ENCODE data around the gene RFX4.

The RFX4 gene
- 0 reads per million in 4 experiments for total RNA-seq

DNA sequence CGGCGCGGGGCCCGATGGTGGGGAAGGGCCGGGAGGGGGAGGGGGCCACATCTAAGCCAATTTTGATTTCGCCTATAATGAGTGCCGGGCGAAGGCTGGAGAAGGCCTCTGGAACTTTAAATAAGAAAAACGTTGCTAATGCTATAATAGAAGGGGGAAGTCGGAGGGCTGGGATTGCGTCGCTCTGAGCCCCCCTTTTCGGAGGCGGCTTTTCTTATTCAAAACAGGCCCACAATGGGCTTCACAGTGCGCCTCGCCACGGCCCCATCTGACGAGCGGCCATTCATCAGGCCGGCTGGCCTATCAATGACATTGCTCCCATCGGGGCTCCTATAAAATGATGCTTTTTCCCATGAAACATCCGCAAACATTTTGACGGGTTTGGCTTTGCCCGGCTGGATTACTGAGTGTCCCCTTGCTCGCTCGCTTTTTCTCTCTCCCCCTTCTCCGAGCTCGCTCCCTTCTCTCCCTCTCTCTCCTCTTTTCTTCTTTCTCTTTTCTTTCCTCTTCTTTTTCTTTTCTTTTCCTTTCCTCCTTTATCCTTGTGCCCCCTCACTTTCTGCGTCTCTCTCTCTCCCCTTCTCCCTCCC, at the start of gene RFX4:
TSS of gene RFX4 (plus strand) at position 364 of the 590 bp plus-strand sequence. CDS start 317 bp downstream, outside the sequence.
- DNase-seq, result no peak

DNA sequence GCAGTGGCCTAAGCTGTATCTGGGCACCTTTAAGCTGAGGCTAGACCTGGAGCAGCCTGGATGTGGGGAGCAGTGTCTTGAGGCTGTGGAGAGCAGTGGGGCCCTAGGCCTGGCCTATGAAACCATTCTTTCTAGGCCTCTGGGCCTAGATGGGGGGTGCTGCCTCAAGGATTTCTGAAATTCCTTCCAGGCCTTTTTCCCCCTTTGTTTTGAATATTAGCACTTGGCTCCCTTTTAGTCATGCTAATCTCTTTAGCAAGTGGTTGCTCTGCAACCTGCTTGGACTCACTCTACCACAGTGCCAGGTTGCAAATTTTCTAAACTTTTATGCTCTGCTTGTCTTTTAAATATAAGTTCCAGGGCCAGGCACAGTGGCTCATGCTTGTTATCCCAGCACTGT, 41.6 kb upstream of the RFX4 start:
- no peak for DNase-seq

DNA sequence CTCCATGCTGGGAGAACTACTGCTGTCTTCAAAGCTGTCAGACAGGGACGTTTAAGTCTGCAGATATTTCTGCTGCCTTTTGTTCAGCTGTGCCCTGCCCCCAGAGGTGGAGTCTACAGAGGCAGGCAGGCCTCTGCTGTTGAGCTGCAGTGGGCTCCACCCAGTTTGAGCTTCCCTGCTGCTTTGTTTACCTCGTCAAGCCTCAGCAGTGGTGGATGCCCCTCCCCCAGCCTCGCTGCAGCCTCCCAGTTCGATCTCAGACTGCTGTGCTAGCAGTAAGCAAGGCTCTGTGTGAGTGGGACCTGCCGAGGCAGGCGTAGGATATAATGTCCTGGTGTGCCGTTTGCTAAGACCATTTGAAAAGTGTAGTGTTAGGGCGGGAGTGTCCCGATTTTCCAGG, 31.4 kb upstream of the RFX4 start:
- DNase-seq, result no peak

DNA sequence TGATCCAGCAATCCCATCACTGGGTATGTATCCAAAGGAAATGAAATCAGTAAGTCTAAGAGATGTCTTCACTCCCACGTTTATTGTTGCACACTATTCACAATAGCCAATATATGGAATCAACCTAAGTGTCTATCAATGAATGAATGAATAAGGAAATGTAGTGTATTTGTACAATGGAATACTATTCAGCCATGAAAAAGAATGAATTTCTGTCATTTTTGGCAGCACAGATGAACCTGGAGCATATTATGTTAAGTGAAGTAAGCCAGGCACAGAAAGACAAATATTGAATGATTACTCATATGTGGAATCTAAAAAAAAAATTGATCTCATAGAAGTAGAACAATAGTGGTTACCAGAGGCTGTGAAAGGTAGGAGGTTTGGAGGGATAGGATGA, 30.6 kb upstream of the RFX4 start:
- no peak for DNase-seq

DNA sequence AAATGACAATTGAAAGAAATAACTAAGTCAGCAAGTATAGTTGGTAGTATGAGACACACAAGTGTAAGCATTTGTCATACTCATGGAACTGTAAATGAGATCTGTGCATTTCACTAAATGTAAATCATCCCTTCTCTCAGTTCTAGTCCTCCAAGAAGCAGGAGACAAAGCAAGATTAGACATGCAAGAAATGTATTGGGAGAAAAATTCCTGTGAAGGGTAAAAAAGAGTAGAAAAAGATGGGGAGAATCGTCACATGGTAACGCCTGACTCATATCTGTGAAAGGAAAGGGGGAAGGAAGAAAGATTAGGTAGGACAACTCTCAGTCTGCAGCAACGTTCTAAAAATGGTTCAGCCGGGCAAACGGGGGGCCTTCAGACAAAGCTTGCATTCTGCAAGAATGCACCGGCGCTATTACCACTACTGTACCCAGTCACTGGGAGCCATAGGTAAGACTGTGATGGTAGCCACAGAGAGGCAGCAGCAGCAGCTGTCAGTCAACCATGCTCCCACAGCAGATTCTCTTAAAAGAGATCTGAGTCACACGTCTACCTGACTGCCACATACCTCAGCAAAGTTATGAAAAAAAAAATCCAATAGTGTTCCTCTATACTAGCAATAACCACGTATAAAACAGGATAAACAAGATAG, 18.0 kb upstream of the RFX4 start:
- no peak for DNase-seq

DNA sequence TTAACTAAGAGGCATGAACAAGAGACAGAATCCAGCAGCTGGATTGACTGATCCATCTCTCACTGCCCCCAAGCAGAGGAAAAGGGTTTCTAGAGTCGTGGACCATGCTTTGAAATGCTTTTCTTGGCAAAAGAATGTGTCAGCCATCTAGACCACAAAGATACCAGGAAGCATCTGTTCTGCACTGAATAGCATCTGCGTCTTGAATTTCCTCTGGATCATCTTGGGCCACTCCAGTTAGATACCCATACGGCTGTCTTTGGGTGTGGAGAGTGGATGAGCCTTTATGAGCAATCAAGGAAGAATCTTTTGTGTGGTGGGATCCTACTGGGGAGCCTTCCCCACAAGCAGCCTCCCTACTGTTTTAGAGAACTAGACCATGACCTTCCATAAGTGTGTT, 16.0 kb upstream of the RFX4 start:
- no peak for DNase-seq

DNA sequence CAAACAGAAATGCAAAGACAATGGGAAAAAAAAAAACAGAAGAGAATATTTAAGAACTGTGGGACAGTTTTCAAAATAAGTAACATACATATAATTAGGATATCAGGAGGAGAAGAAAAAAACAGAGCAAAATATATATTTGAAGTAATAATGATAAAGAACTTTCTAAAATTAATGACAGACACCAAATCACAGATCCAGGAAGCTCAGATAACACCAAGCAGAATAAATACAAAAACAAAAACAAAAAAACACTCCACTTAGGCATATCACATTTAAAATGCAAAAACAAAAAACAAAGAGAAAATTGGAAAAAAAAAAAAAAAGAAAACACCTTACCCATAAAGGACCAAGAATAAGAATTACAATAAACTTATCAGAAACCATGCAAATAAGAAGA, 9.6 kb upstream of the RFX4 start:
- no peak for DNase-seq

DNA sequence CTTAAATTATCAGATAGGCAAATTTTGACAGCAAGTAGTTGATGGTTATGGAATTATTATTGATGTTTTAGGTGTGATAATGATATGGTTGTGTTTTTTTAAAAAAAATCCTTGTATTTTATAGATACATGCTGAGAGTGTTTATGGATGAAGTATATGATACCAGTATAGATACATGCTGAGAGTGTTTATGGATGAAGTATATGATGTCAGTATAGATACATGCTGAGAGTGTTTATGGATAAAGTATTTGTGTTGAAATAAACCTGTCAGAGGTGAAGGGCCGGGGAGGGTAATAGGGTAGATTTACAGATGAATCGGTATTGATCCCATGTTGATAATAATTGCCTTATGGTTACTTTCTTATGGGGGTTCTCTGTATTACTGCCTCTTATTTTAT, 6.0 kb upstream of the RFX4 start:
- DNase-seq, result no peak

DNA sequence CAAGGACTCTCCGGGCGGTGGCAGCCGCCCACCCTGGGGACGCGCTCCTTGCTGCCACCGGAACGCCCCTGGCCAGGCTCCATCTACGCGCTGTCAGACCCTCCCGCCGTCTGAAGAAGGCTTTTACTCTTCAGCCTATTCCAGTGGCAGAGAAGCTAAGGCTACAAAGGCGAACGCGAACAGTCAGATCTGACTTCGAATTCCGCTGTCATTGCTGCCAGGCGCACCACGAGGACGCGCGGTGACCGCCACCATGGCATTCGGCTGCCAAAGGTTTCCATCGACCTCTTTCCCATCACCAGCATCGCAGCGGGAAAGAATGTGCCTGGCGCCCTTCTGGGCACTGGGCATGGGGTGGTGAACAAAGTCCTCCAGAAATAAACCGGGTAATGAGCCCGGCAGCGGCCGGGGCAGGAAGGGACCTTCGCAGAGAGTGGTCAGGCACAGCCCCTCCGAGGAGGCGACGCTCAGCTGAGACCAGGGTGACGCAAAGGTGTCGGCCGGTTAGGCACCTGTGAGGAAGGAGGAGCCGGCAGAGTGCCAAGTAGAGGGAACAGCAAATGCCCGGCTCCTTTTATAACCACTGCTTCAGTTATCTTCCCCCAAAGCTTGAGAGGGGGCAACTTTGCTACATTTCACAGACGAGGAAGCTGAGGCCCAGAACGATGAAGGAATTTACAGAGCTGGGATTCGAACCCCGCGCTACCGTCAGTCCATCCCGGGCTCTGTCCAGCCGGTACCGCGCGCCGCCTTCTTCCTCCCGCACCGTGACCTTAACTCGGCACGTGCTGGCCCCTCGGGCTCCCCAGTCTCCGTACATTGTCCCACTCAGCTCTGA, 1.9 kb upstream of the RFX4 start:
- DNase-seq, result no peak

DNA sequence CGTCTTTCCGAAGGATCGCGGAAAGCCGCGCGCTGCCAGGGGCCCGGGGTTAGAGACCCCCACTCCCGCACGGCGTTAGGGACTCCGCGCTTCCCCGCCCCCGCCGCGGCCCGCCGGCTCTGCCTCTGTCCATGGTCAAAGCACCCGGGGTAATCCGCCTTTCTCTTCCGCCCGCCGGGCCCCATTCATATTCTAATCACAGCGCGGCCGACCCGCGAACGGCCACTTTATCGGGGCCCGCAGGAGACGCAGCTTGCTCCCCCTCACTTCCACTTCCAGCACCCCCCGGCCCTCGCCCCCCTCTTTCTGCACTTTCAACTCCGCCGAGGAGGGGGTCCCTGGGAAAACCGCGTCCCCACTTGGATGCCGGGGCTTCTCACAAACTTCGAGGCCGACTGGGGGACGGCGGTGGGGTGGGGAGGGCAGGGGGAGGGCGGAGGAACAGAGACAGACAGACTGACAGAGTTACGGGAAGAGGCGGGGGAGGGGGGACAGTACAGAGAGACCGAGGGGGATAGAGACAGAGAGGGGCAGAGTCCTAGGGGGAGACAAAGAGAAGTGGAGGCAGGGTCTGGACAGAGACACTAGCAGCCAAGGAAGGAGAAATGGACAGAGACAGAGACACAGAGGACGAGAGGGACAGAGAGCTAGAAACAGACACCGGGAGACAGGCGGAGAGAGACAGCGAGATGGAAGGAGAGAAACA, 1.1 kb upstream of the RFX4 start:
- no peak for DNase-seq

DNA sequence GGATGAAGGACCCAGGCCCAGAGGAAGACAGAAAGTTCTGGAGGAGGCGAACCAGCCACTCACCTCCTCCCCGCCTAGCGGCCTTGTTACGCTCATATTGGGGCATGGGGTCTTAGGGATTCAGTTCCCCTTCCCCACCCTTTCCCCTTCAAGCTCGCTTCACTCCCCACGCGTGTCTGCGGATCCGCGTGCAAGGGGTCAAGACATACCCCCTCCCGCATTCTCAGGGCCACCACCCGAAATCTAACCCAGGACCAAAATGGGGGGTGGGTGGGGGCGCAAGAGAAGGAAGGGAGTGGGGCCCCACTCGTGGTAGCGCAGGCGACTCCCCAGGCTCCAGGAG, 584 bp upstream of the RFX4 start:
- DNase-seq, result no peak

DNA sequence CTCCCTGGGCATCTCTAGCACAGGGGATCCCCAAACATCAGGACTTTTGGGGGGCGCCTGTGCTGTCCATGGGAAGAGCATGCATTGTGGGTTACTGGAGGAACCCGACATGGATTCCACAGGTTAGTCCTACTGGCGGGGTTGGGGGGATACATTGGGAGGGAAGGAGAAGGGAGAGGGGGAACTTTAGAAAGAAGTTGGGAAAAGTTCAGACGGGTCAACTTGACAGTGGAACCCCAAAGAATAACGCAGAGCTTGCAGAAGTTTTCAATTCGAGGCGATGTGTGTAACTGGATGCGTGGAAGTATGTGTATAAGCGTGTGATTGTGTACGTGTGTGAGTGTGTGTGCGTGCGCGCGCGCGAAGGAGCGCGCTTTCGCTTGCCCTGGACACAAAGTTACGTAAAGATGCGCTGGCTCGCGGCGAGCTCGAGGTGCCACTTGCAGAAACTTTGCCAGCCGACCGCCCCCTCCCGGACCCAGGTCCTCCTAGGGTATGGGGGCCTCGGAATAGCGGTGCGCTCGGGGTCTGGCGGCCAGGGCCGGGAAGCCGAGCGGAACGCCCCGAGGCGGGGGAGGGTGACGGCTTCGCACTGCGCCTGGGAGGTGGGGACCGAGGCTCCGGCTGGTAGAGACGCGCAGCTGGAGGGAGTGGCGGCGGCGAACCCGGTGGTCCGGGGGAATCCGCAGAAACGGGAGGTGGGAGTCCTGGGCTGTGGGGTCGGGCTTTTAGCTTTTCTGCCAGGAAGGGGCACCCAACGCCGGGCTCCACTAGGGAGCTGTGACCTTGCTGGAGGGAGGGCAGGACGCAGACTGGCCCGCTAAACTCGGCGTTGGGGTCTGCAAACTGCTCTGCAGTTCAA, 669 bp downstream of the RFX4 start:
- DNase-seq, result no peak

DNA sequence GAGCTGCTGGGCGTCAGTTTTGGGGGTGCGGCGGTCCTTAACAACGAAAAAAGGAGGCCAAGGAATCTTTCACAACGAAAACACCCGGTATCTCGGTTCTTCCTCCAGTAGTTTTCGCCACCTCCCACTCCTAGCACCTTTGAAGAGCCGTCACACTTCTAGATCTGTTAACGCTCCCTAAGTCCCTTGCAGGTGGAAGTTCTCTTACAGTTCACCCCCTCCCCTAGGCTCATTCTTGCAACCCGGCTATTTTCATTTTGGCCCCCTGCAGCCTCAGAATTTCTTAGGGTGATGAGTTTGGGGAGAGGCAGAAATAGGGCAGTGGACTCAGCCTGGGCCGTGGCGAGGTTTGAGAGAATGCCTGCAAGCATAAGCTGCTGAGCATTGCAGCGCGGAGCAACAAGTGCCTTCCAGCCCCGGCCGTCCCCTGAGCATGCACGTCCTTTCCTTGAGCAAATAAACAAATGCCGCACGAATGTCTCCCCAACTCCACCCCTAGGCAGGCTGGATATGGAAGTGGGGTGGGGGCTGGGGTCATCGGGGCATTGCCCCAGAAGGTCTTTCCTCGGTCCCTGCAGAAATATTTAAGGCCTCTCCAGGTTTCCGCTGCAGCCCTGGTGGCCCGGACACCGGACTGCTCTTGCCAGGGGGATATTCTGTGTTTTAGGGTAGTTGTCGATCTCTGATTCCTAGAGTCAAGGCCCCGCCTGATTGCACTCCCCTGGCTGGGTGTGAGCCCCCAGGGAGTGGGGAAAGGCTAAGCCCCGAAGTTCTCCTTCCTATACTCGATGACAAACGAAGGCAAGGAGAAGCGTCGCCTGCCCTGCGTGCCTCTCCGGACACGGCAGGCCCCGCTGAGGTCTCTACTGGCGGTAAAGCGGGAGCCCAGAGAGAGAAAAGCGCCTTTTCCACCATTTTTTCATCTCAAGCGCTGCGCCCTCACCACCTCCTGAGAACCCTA, 1.6 kb downstream of the RFX4 start:
- no peak for DNase-seq

DNA sequence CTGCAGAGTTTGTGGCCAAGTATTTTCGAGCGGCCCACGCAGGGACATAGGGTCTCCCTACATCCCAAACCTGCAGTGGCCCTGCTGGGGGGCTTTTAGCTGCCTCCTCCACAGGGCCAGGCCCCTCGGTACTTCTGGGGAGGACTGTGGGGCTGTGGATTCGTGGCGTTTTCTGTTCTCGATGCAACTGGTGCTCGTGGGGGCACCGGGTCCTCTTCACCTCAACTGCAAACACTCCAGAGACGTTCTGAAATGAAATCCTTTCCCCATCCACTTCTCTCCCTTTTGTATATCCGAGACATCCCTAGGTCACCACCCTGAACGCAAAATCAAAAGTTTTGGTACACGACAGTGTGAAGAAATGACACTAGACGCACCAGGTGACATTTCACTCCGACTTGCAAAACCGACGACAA, 2.3 kb downstream of the RFX4 start:
- no peak for DNase-seq

DNA sequence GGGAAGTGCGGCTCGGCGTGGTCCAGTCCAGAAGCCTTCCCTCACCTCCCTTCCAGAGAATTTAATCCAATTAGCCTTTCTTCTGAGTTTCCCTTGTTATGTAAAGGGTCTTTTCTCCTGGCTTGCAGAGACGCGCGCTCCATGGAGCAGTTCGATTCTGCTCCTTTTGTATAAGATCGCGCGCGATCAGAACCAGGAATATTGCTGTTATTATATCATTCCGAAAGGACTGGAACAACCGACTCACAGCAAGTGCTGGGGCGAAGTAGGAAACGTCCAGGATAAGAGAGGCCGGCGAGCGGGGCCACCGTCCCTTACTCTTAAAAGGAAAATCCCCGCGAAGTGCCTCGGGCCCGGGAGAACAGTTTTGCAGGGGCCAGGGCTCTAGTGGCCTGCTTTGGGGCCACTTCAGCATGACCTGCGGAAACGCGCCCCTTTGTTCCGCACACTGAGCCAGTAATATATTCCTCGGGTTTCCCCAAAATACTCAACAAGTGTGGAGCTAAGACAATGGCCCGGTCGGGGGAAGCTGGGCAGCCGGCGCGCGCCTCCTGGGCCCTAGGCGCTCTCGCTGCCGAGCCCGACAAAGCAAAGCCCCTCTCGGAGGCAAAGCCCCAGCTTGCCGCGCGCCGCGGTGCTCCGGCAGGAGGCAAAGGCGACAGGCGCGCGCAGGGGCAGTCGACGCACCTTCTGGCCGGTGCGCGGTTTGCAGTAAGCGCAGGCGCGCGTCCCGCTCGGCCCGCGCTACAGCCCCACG, 2.9 kb downstream of the RFX4 start:
- no peak for DNase-seq

DNA sequence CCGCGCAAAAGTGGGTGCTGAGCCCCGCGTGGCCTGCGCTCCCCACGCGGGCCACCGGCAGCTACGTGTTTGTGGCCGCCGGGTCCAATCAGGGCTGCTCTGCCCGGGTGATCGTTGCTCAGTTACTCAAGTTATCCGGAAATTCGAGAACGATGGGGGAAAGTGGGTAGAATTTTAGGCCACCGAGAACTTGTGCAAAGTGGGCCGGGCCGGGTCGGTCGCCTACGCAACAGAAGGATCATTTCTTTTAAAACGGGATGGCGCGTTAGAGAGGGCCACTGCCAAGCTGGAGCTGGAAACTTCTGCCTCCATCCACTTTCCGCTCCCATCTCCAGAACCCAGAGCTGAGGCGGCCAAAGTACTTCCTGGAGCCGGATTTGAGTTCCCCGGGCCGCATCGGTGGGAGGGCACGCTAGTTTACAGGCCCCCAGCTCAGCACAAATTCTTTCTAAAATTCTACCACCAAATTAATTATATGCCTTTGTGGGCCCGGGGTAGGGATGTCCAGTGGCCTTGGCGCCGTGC, 3.5 kb downstream of the RFX4 start:
- no peak for DNase-seq

DNA sequence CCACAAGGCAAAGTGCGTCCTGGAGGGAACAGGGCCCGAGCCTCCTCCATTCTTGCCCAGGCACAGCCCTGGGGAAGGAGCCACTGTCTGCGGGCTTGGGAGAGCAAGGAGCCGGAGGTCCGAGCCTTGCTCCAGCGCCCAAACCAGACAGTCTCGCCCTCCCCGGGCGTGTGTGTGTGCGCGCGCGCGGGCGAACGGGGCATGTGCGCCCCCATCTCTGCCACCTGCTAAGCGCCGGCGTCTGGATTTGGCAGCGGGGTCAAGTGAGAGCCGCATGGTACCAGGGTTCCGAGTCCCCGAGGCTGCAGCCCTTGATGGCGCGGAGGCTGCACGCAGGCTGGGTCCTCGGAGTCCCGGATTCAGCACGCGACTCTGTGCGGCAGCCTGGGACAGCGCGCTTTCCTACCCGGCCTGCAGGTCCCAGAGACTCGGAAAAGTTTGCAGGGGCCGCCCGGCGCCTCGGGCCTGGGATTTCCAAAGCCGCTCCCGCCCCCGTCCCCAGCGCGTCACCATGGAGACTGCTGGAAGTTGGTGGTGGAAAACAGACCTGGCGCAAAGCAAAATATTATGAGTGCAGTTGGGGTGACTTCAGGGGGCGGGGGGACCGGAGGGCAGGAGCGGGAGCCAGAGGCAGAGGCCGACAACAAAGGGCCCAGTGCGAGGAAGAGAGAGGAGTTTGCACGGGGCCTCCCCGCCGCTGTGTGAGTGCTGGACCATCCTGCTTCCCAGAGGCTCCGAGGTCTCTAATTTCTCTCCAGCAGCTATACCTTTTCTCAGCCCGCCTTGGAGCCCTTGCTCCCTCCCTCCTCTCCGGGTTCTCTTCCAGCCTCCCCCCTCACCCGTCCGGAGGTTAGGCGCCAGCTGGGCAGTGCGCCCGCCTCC, 4.2 kb downstream of the RFX4 start:
- DNase-seq, result no peak

DNA sequence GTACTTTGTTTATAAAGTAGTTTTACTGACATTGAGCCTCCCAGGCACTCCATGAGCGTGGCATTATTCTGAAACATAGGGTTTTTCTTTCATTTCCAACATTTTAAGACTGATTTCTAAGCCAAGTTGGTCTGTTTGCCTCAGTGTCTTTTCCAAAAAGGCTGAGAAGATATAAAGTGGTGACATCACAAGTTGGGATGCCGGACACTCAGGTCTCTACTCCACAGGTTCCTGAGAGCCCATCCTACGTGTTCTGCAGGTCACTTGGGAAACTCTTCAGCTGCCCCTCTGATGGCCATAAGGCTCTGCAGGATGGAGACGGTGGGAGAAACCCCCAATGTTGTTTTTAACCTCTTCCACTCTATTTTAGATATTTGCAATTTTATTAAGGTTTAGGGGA, 6.0 kb downstream of the RFX4 start:
- DNase-seq, result no peak

DNA sequence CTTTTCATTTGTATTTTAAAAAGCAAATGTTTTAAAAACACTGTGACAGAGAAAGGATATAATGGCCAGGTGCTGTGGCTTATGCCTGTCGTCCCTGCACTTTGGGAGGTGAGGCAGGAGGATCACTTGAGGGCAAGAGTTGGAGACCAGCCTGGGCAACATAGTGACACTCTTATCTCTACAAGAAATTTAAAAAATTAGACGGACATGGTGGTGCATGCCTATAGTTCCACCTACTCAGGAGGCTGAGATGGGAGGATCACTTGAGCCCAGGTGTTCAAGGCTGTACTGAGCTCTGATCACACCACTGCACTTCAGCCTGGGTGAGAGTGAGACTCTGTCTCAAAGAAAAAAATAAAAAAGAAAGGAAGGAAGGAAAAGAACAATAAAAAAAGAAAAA, 7.8 kb downstream of the RFX4 start:
- DNase-seq, result no peak
